ENCODE results near the gene PGRMC1. TPM values are rescaled to one million over a fixed set of nuclear protein-coding genes. Genes with fewer than 3 reads are reported as not detected.

Gene PGRMC1
- total RNA-seq, 1 experiment from 2014 or later: 253 TPM

GRCh38 chrX:119237562-119237942 is 1.5 kb downstream of the PGRMC1 start:
- peak overlapping the region; percentile 19; the same call in 1 of the 2 replicates for H3K27ac ChIP-seq (ENCODE audit: low read length)

GRCh38 chrX:119238557-119238956 is 2.5 kb downstream of the PGRMC1 start:
- no peaks in the 10 kb centered on the region for H3K27me3 ChIP-seq (ENCODE audit: low read length)
- no peaks in the 10 kb centered on the region for H3K9me3 ChIP-seq (ENCODE audit: low read length)
- DNase-seq (peak; percentile 26), ATAC-seq (no peak)
- intact Hi-C loops (cut with micrococcal nuclease): no loop called here
- H3K36me3 ChIP-seq (ENCODE audit: low read depth, low read length): peaks cover 30% of the 10 kb centered on the region
- TF ChIP-seq CTCF (conservative IDR thresholded peaks at IDR 0.05; ENCODE audit: low read depth, low read length) (no peak), EZH2phosphoT487 (IDR thresholded peaks at IDR 0.05; ENCODE audit: borderline replicate concordance, low read length) (no peak), EZH2 (IDR thresholded peaks at IDR 0.05; ENCODE audit: low read length, unreplicated experiment) (no peak)
- peak overlapping the region; percentile 91; the same call in 1 of the 2 replicates for H3K9ac ChIP-seq (ENCODE audit: low read length)
- H3K4me3 ChIP-seq (ENCODE audit: low read length): peak overlapping the region; percentile 99
- H3K79me2 ChIP-seq (ENCODE audit: low read length): peaks cover 68% of the 10 kb centered on the region
- peak overlapping the region; percentile 19; the same call in 1 of the 2 replicates for H3K27ac ChIP-seq (ENCODE audit: low read length)
- no peak overlapping the region for H2AFZ ChIP-seq (ENCODE audit: low read length)
- H4K20me1 ChIP-seq (ENCODE audit: low read length): peaks cover 8% of the 10 kb centered on the region; the same call in 1 of the 2 replicates
- peak overlapping the region; percentile 96 for H3K4me2 ChIP-seq (ENCODE audit: low read length)
- H3K4me1 ChIP-seq (ENCODE audit: insufficient read depth, low read length): peaks cover 24% of the 10 kb centered on the region
- POLR2A ChIA-PET (ENCODE audit: unreplicated experiment): no interaction called here
- BruUV-seq (replicated peaks): no TSS peak
- no peaks in the 10 kb centered on the region for H3F3A ChIP-seq (ENCODE audit: low read length, unreplicated experiment)
- no peaks in the 10 kb centered on the region for H3K9me2 ChIP-seq (replicated peaks; ENCODE audit: low read length)
- CTCF ChIA-PET: no interaction called here

More at GRCh38 chrX:119237562-119237942, 1.5 kb downstream of the PGRMC1 start:
- H3K4me3 ChIP-seq (ENCODE audit: low read length): peak overlapping the region; percentile 99
- BruUV-seq (replicated peaks): no TSS peak
- DNase-seq (no peak), ATAC-seq (no peak)
- peak overlapping the region; percentile 96 for H3K4me2 ChIP-seq (ENCODE audit: low read length)
- H3K27me3 ChIP-seq (ENCODE audit: low read length): no peaks in the 10 kb centered on the region
- peaks cover 20% of the 10 kb centered on the region for H3K36me3 ChIP-seq (ENCODE audit: low read depth, low read length)
- intact Hi-C loops (cut with micrococcal nuclease): no loop called here
- H3F3A ChIP-seq (ENCODE audit: low read length, unreplicated experiment): no peaks in the 10 kb centered on the region
- ChIA-PET CTCF (no interaction called here), POLR2A (ENCODE audit: unreplicated experiment) (no interaction called here)
- peak overlapping the region; percentile 3; the same call in 1 of the 2 replicates for H2AFZ ChIP-seq (ENCODE audit: low read length)
- H3K9ac ChIP-seq (ENCODE audit: low read length): peak overlapping the region; percentile 91
- H4K20me1 ChIP-seq (ENCODE audit: low read length): peaks cover 8% of the 10 kb centered on the region; the same call in 1 of the 2 replicates
- no peaks in the 10 kb centered on the region for H3K9me3 ChIP-seq (ENCODE audit: low read length)
- peaks cover 24% of the 10 kb centered on the region for H3K4me1 ChIP-seq (ENCODE audit: insufficient read depth, low read length)
- H3K9me2 ChIP-seq (replicated peaks; ENCODE audit: low read length): no peaks in the 10 kb centered on the region
- no peak for TF ChIP-seq CTCF (conservative IDR thresholded peaks at IDR 0.05; ENCODE audit: low read depth, low read length)
- TF ChIP-seq EZH2 (IDR thresholded peaks at IDR 0.05; ENCODE audit: low read length, unreplicated experiment): no peak
- no peak for TF ChIP-seq EZH2phosphoT487 (IDR thresholded peaks at IDR 0.05; ENCODE audit: borderline replicate concordance, low read length)
- peaks cover 64% of the 10 kb centered on the region for H3K79me2 ChIP-seq (ENCODE audit: low read length)

GRCh38 chrX:119240356-119240755 is 4.3 kb downstream of the PGRMC1 start:
- POLR2A ChIA-PET (ENCODE audit: unreplicated experiment): no interaction called here
- CTCF ChIA-PET: no interaction called here
- H3K27ac ChIP-seq (ENCODE audit: low read length): no peak overlapping the region

More at GRCh38 chrX:119240356-119240755, 4.3 kb downstream of the PGRMC1 start:
- Histone ChIP-seq H3K4me2 (ENCODE audit: low read length) (peak overlapping the region; percentile 96), H3F3A (ENCODE audit: low read length, unreplicated experiment) (no peaks in the 10 kb centered on the region), H3K79me2 (ENCODE audit: low read length) (peaks cover 68% of the 10 kb centered on the region), H3K4me1 (ENCODE audit: insufficient read depth, low read length) (peaks cover 24% of the 10 kb centered on the region), H3K9ac (ENCODE audit: low read length) (no peak overlapping the region), H2AFZ (ENCODE audit: low read length) (no peak overlapping the region), H3K27me3 (ENCODE audit: low read length) (no peaks in the 10 kb centered on the region), H3K4me3 (ENCODE audit: low read length) (no peak overlapping the region), H3K9me2 (replicated peaks; ENCODE audit: low read length) (no peaks in the 10 kb centered on the region), H3K9me3 (ENCODE audit: low read length) (no peaks in the 10 kb centered on the region), H3K36me3 (ENCODE audit: low read depth, low read length) (peaks cover 47% of the 10 kb centered on the region), H4K20me1 (ENCODE audit: low read length) (peaks cover 8% of the 10 kb centered on the region; the same call in 1 of the 2 replicates)
- no TSS peak for BruUV-seq (replicated peaks)
- ATAC-seq (no peak), DNase-seq (peak; percentile 13)
- intact Hi-C loops (cut with micrococcal nuclease): no loop called here
- TF ChIP-seq EZH2phosphoT487 (IDR thresholded peaks at IDR 0.05; ENCODE audit: borderline replicate concordance, low read length) (no peak), CTCF (conservative IDR thresholded peaks at IDR 0.05; ENCODE audit: low read depth, low read length) (no peak), EZH2 (IDR thresholded peaks at IDR 0.05; ENCODE audit: low read length, unreplicated experiment) (no peak)

Data from PC-3 (cell line).